AG08395 (cell line): Measurements from ENCODE around the gene SNX1.
"Not testable (repeated sequence)": the region's sequence is repeated elsewhere in the genome, so short reads cannot be mapped to it uniquely, and the experiment has no call there.

ENCODE experiments used
- DNase-seq: peaks from one replicate; pipeline ENCODE4 v3.0.0; 2012; ENCODE audit warnings: mixed read lengths, low spot score

Gene SNX1

GRCh38 chr15:64095795-64096667 lies at the start of gene SNX1:
SNX1 (plus strand) TSS chr15:64095982; CDS start chr15:64096014, 32 bp downstream.
- DNase-seq, result peak; percentile 97

- DNase-seq, result peak; percentile 95
Observed at GRCh38 chr15:64046421-64047153, 49.2 kb upstream of the SNX1 start, which contains the start of gene DAPK2. DAPK2 (minus strand) TSS chr15:64046485; CDS start chr15:64040261, 6,224 bp downstream.

- DNase-seq, result no peak
Observed at GRCh38 chr15:64048781-64049460, 46.9 kb upstream of the SNX1 start.

GRCh38 chr15:64050281-64051092 lies 45.3 kb upstream of the SNX1 start:
- no peak for DNase-seq

- DNase-seq, result no peak
Observed at GRCh38 chr15:64051093-64051402, 44.7 kb upstream of the SNX1 start.

- no peak for DNase-seq
Observed at GRCh38 chr15:64051407-64052259, 44.1 kb upstream of the SNX1 start.

- no peak for DNase-seq
Observed at GRCh38 chr15:64052925-64053491, 42.8 kb upstream of the SNX1 start.

- DNase-seq, result not testable (repeated sequence)
Observed at GRCh38 chr15:64053674-64054073, 42.1 kb upstream of the SNX1 start.

- no peak for DNase-seq
Observed at GRCh38 chr15:64058279-64058678, 37.5 kb upstream of the SNX1 start.

GRCh38 chr15:64059104-64059503 lies 36.7 kb upstream of the SNX1 start:
- DNase-seq, result not testable (repeated sequence)

- DNase-seq, result no peak
Observed at GRCh38 chr15:64060716-64061115, 35.1 kb upstream of the SNX1 start.

GRCh38 chr15:64066451-64066850 lies 29.3 kb upstream of the SNX1 start:
- no peak for DNase-seq

- peak; percentile 79 for DNase-seq
Observed at GRCh38 chr15:64067564-64068030, 28.2 kb upstream of the SNX1 start.

- DNase-seq, result no peak
Observed at GRCh38 chr15:64068133-64068532, 27.6 kb upstream of the SNX1 start.

- no peak for DNase-seq
Observed at GRCh38 chr15:64070106-64070505, 25.7 kb upstream of the SNX1 start.

GRCh38 chr15:64070965-64071851 lies 24.6 kb upstream of the SNX1 start:
- peak; percentile 82 for DNase-seq

GRCh38 chr15:64071931-64072765 lies 23.6 kb upstream of the SNX1 start:
- DNase-seq, result no peak

- no peak for DNase-seq
Observed at GRCh38 chr15:64072812-64073211, 23.0 kb upstream of the SNX1 start.
